ENCODE data around the gene TMEM163.

TMEM163 gene

GRCh38 chr2:134429886-134430285, 288.9 kb downstream of the TMEM163 start:
- DNase-seq: no peak

DNA sequence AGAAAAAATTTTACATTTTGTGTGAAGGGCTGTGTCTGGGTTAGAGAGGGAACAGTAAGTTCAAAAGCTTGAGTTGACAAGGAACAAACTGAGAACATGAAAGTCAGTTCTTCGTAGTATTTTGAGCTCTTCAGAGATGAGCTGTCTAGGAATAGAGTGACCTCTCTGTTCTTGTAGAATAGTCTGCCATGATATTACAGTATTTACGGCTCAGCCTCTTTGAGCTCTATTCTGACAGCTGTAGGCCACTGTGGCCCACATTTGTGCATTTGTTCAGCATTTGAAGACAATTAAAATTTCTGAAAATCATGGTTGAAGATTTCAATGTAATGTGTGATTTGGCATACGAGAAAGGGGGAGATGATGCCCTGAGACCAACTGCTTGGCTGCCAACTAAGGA, 292.1 kb downstream of the TMEM163 start:
- DNase-seq: no peak

DNA sequence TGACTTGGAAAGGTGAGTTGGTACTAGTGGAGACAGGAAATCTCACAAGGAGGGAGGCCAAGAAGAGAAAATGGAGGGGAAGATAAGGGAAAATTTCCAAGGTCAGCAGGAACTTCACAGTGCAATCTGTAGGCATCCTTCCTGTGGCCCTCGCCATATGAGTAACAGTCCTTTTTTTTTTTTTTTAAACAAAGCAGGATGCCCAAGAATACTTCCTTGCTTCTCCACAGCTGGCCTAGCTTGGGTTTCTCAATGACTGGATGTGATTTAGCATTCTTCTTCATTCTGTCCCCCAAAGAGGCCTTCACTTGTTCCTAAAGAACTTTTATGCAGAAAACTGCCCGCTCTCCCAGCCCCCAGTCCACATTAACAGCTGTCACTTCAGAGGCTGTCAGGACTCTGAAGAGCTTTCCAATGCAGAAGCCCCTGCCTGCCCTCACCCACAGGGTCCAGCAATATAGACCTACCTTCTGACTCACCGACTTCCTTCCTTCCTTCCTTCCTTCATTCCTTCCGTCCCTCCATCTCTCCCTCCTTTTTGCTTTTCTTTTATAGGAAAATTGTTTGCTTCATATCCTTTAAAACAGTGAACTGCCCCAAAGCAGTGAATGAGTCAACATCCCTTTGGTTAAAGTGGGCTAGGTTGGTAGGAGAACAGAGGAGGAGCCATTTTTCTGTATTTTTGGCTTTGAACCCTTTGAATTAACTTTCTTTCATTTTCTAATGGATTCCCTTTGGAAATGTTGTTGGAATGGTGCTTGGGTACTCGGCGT, 292.9 kb downstream of the TMEM163 start:
- no peak for DNase-seq

- no peak for DNase-seq
These were observed 297.1 kb downstream of the TMEM163 start for GRCh38 chr2:134421556-134422328.

GRCh38 chr2:134420920-134421319, 297.9 kb downstream of the TMEM163 start:
- DNase-seq: no peak

DNA sequence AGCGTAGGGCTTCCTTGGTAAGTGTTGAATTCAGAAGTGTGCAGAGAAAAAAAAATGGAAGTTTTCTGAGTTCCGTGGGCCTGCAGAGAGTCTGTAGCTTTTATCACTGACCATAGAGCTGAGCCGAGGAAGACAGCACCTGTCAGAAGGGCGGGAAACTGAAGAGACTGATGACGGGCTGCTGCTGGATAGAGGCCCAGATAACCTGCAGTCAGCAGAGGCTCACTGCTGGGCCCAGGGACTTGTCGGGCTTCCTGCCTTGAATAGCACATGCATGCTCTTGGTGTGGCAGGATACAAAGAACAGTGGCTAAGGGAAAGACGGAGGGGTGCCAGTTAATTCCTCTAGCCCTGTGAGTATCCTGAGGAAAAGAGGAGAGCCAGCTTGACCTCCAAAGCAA, 298.5 kb downstream of the TMEM163 start:
- DNase-seq: no peak

DNA sequence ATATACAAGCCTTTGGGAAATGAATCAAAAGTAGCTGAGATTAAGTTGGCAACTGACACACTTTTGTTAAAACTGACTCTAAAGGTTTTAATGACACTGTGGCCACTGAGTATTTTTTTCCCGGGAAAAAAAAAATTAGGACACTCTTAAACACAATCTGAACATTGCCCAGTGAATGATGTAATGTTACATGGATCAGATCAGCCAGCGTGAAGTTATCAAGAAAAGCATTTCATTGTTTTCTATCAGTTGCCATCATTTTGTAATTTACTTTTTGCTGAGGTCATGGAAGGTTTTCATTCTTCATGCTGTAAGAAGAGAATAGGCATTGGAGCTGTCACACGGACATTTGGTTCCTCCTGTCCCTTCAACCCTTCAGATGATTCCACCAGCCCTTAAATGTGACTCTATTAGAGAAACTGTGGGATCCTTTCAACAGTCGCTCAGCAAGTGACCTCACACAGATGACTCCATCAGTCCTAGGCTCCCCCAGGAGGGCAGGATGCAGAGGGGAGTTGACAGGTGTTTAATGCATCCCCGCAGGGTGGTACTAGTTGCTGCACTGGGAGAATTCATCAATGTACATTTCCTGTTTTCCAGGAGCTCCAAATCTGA, 300.7 kb downstream of the TMEM163 start:
- no peak for DNase-seq

GRCh38 chr2:134416637-134417036, 302.2 kb downstream of the TMEM163 start:
- no peak for DNase-seq

DNA sequence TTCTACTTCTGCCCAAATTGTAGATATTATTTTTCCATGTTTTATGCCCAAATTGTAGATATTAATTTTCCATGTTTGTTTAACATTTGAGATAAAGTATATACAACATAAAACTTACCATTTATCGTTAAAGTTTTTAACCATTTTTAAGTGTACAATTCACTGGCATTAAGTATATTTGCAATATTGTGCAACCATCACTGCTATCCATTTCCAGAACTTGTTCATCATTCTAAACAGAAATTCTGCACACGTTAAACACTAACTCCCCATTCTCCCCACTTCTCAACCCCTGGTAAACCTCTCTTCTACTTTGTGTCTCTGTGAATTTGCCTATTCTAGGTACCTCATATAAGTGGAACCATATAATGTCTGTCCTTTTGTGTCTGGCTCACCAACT, 302.8 kb downstream of the TMEM163 start:
- DNase-seq: no peak

DNA sequence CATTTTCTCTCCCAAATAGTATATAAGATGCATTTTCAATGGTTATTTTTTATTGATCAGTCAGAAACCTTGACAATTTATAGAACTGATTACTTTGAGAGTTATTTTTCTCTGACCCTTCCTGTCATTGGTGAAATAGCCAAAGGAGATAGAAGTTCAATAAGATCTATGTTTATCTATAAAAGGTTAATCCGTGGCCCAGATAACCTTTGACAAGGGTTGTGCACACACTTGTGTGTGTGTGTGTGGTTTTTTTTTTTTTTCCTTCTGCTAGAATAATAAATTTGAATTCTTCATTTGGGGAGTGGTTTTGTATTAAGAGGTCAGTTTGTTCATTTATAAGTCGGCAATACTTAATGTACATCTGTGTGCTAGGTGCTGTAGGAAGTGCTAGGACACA, 304.9 kb downstream of the TMEM163 start:
- no peak for DNase-seq

DNA sequence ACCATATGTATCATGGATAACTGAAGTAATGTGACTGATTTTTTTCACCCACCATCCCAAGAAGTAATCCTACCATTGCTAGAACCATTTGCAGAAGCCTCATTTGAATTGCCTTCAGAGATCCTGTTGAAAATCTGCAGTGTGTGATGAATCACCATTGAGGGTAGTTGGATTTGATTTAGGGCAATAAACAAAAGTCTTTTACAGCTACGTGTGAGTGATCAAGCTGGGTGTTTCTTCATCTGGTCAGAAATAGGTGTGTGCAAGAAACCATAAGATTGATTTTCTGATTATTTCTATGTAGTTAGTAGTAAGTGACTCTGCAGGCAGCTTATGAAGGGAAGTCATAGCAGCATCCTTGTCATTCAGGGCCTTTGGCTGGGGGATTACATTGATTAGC, 305.4 kb downstream of the TMEM163 start:
- DNase-seq: no peak

DNA sequence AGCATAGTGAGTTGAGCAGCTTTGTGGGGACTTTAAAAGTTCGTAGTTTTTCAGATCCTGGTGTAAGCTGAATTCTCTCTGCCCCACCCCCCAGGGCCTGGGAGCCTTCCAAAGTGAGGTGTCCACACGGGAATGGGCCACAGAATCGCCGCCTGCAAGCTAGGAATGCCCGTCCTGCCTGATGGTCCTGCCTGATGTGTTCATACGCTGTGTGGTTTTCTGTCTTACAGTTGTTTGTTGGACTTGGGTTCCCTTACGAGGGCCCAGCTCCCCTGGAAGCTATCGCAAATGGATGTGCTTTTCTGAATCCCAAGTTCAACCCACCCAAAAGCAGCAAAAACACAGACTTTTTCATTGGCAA, 306.2 kb downstream of the TMEM163 start:
- no peak for DNase-seq

- DNase-seq: peak in 4 of 5 experiments; percentile 39 to 79 (median 47)
These were observed 306.8 kb downstream of the TMEM163 start for GRCh38 chr2:134411828-134412638.

GRCh38 chr2:134411279-134411827, 307.4 kb downstream of the TMEM163 start:
- DNase-seq: no peak

DNA sequence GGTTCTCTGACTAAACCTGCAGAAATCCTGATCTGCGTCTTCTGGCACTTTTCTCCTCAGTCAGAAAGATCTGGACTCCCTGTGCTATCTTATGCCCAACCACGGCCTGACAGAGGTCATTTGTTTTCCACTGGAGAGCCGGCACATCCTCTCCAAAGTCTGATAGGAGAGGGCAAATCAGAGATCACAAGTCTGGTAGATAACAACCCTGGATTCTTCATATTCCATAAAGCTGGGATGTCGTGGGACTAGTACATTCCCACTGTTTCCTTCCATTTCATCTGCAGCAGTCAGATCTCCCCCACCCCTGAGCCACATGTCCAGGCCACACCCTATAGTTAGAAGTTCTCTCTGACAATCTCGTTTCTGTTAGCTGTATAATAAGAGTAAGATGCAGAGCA, 308.0 kb downstream of the TMEM163 start:
- no peak for DNase-seq

GRCh38 chr2:134410006-134410405, 308.8 kb downstream of the TMEM163 start:
- peak in 1 of 5 experiments; percentile 13 for DNase-seq

DNA sequence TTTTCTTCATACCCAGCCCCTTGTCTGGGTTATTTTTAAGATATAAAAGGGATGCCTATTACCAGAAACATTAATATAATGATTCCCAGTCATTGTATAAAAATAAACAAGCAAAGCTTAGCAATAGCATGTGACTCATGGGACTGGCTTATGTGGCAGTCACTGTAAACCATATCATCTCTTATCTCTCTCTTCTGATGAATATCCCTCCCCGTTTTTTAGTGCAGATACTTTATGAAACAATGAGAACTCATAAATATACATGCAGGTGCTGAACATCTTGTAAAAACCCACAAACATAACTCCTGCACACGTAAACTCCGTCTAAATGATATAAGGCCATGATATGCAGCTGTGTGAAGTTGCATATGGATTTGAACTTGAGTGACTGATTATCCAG, 310.0 kb downstream of the TMEM163 start:
- DNase-seq: peak in 1 of 5 experiments; percentile 9

- DNase-seq: no peak
These were observed 310.4 kb downstream of the TMEM163 start for GRCh38 chr2:134408386-134408785.

GRCh38 chr2:134407154-134407890, 311.5 kb downstream of the TMEM163 start:
- no peak for DNase-seq

DNA sequence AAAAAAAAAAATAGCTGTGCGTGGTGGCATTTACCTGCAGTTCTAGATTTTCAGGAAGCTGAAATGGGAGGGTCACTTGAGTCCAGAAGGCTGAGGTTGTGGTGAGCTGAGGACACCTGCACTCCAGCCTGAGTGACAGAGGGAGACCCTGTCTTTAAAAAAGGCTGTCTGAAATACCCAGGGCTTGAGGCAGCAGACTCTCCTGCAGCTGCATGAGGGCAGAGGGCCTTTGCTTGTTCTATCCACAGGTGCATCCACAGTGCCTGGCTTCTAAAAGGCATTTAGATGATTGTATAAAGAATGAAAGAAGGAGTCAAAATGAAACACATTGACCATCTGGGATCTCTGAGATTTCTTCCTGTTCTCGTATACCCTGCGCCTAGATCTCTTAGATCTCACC, 312.1 kb downstream of the TMEM163 start:
- DNase-seq: no peak

DNA sequence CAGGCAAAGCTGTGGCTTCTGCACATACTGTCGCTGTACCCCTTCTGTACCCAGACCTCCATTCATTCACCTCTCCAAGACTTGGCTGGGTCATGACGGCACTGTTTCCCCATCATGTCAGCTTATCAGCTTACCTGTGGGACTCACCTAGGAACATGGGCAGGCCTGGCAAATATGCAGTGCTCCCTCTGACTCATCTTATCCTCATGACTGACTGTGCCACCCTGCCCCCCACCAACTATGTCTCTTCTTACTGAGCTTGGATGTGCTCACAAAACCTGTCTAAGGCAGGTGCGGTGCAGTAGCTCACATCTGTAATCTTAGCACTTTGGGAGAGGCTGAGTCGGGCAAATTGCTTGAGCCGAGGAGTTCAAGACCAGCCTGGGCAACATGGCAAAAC, 312.5 kb downstream of the TMEM163 start:
- no peak for DNase-seq

All from T-helper 2 cell (primary cell).